ENCODE measurements around the gene TMTC2.

The TMTC2 gene

GRCh38 chr12:83077041-83077440, 390.3 kb downstream of the TMTC2 start:
- Histone ChIP-seq H3K36me3 (replicated peaks) (no peaks in the 10 kb centered on the region), H3K27me3 (replicated peaks) (no peaks in the 10 kb centered on the region), H3K27ac (no peak overlapping the region), H3K4me3 (ENCODE audit: low read depth, low read length) (no peak overlapping the region)
- no peak for DNase-seq
- in situ Hi-C loops (cut with HindIII; ENCODE audit: low pct_ligation_motif_present, low sequenced_read_pairs) = no loop called here
- TF ChIP-seq CTCF (IDR thresholded peaks at IDR 0.05; ENCODE audit: low read depth, low read length, missing control alignments) = no peak

- Histone ChIP-seq H3K27ac (no peak overlapping the region), H3K36me3 (replicated peaks) (no peaks in the 10 kb centered on the region), H3K27me3 (replicated peaks) (no peaks in the 10 kb centered on the region), H3K4me3 (ENCODE audit: low read depth, low read length) (no peak overlapping the region)
- in situ Hi-C loops (cut with HindIII; ENCODE audit: low pct_ligation_motif_present, low sequenced_read_pairs) = no loop called here
- no peak for DNase-seq
- TF ChIP-seq CTCF (IDR thresholded peaks at IDR 0.05; ENCODE audit: low read depth, low read length, missing control alignments) = no peak
Observed at GRCh38 chr12:83082690-83083276, 396.1 kb downstream of the TMTC2 start.

GRCh38 chr12:83083616-83084015, 396.9 kb downstream of the TMTC2 start:
- Histone ChIP-seq H3K36me3 (replicated peaks) (no peaks in the 10 kb centered on the region), H3K27me3 (replicated peaks) (no peaks in the 10 kb centered on the region), H3K4me3 (ENCODE audit: low read depth, low read length) (no peak overlapping the region), H3K27ac (no peak overlapping the region)
- no peak for DNase-seq
- in situ Hi-C loops (cut with HindIII; ENCODE audit: low pct_ligation_motif_present, low sequenced_read_pairs) = no loop called here
- no peak for TF ChIP-seq CTCF (IDR thresholded peaks at IDR 0.05; ENCODE audit: low read depth, low read length, missing control alignments)

- no peak for DNase-seq
- no peak for TF ChIP-seq CTCF (IDR thresholded peaks at IDR 0.05; ENCODE audit: low read depth, low read length, missing control alignments)
- Histone ChIP-seq H3K4me3 (ENCODE audit: low read depth, low read length) (no peak overlapping the region), H3K27ac (no peak overlapping the region), H3K27me3 (replicated peaks) (no peaks in the 10 kb centered on the region), H3K36me3 (replicated peaks) (no peaks in the 10 kb centered on the region)
- in situ Hi-C loops (cut with HindIII; ENCODE audit: low pct_ligation_motif_present, low sequenced_read_pairs) = no loop called here
Observed at GRCh38 chr12:83084516-83085234, 398.0 kb downstream of the TMTC2 start.

- Histone ChIP-seq H3K4me3 (ENCODE audit: low read depth, low read length) (no peak overlapping the region), H3K36me3 (replicated peaks) (no peaks in the 10 kb centered on the region), H3K27me3 (replicated peaks) (no peaks in the 10 kb centered on the region), H3K27ac (no peak overlapping the region)
- DNase-seq = no peak
- in situ Hi-C loops (cut with HindIII; ENCODE audit: low pct_ligation_motif_present, low sequenced_read_pairs) = no loop called here
- no peak for TF ChIP-seq CTCF (IDR thresholded peaks at IDR 0.05; ENCODE audit: low read depth, low read length, missing control alignments)
Observed at GRCh38 chr12:83086023-83086422, 399.3 kb downstream of the TMTC2 start.
